Cortex of kidney (tissue), 1 donor: Measurements from ENCODE around the gene FAM187B.
"Not testable (repeated sequence)": the region's sequence is repeated elsewhere in the genome, so short reads cannot be mapped to it uniquely, and the experiment has no call there.

Experiments
- DNase-seq: peaks from one replicate; lab custom pipeline; 2025; lab: John Stamatoyannopoulos, UW

The FAM187B gene

GRCh38 chr19:35213663-35214632, 14.6 kb downstream of the FAM187B start:
- no peak for DNase-seq

- no peak for DNase-seq
Observed at GRCh38 chr19:35212241-35212640, 16.3 kb downstream of the FAM187B start.

- no peak for DNase-seq
Observed at GRCh38 chr19:35211545-35212230, 16.9 kb downstream of the FAM187B start.

GRCh38 chr19:35209646-35210045, 18.9 kb downstream of the FAM187B start:
- DNase-seq, result no peak

- no peak for DNase-seq
Observed at GRCh38 chr19:35208121-35208520, 20.4 kb downstream of the FAM187B start.

- no peak for DNase-seq
Observed at GRCh38 chr19:35207391-35207871, 21.1 kb downstream of the FAM187B start.

- no peak for DNase-seq
Observed at GRCh38 chr19:35206855-35207254, 21.7 kb downstream of the FAM187B start.

GRCh38 chr19:35206379-35206778, 22.2 kb downstream of the FAM187B start:
- no peak for DNase-seq

GRCh38 chr19:35205733-35206323, 22.7 kb downstream of the FAM187B start:
- DNase-seq, result no peak

- no peak for DNase-seq
Observed at GRCh38 chr19:35204799-35205732, 23.5 kb downstream of the FAM187B start.

- DNase-seq, result no peak
Observed at GRCh38 chr19:35202722-35203688, 25.5 kb downstream of the FAM187B start.

GRCh38 chr19:35199481-35199880, 29.1 kb downstream of the FAM187B start:
- DNase-seq, result no peak

GRCh38 chr19:35196861-35197260, 31.7 kb downstream of the FAM187B start:
- not testable (repeated sequence) for DNase-seq

- DNase-seq, result no peak
Observed at GRCh38 chr19:35195830-35196229, 32.7 kb downstream of the FAM187B start.

GRCh38 chr19:35194012-35194984, 34.2 kb downstream of the FAM187B start:
- DNase-seq, result no peak

- DNase-seq, result no peak
Observed at GRCh38 chr19:35184884-35185283, 43.7 kb downstream of the FAM187B start.

GRCh38 chr19:35184267-35184666, 44.3 kb downstream of the FAM187B start:
- no peak for DNase-seq

- DNase-seq, result no peak
Observed at GRCh38 chr19:35181387-35181786, 47.2 kb downstream of the FAM187B start.

GRCh38 chr19:35179830-35180229, 48.7 kb downstream of the FAM187B start:
- DNase-seq, result no peak
